ENCODE data around the gene VPS35L. TPM values are rescaled to one million over a fixed set of nuclear protein-coding genes. Genes with fewer than 3 reads are reported as not detected.

The VPS35L gene
- total RNA-seq, 1 donor from 2014 or later, result 23.8 TPM

DNA sequence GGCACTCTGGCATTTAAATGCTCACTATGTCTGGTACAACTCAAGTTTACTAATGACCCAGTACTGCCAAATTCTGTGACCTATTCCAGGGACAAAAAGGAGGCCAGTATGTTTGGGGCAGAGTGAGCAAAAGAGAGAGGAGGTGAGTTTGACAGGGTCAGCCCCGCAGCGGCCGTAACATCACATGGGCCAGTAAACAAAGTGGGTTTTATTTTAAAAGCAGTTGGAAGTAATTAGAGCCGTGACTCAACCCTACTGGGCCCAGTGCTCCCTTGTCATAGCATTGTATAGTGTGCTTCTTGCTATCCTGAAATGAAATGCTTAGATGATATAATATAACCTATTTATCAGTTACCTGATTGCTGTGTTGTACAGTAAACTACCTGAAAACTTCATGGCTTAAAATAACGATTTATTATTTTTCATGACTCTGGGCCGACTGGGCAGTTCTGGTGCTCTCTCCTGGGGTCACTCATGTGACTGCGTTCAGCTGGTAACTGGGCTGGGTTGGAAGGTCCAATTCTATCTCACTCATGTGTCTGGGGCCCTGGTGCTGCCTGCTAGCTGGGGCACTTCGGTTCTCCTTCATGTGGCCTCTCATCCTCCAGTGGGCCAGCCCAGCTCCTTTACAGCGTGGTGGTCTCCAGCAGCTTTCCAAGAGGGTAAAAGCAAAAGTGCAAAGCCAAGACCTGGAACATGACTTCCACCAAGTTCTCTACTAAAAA is 189.9 kb downstream of the VPS35L start:
- Histone ChIP-seq H3K27me3 (ENCODE audit: low read depth) (no peaks in the 10 kb centered on the region), H3K27ac (replicated peaks) (no peak overlapping the region), H3K9me3 (replicated peaks) (no peaks in the 10 kb centered on the region), H3K4me3 (no peak overlapping the region), H3K4me1 (peaks cover 41% of the 10 kb centered on the region), H3K36me3 (no peaks in the 10 kb centered on the region)
- no peak for DNase-seq
- intact Hi-C loops (cut with micrococcal nuclease), result no loop called here
- TF ChIP-seq, protein P1, sequence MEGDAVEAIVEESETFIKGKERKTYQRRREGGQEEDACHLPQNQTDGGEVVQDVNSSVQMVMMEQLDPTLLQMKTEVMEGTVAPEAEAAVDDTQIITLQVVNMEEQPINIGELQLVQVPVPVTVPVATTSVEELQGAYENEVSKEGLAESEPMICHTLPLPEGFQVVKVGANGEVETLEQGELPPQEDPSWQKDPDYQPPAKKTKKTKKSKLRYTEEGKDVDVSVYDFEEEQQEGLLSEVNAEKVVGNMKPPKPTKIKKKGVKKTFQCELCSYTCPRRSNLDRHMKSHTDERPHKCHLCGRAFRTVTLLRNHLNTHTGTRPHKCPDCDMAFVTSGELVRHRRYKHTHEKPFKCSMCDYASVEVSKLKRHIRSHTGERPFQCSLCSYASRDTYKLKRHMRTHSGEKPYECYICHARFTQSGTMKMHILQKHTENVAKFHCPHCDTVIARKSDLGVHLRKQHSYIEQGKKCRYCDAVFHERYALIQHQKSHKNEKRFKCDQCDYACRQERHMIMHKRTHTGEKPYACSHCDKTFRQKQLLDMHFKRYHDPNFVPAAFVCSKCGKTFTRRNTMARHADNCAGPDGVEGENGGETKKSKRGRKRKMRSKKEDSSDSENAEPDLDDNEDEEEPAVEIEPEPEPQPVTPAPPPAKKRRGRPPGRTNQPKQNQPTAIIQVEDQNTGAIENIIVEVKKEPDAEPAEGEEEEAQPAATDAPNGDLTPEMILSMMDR (IDR thresholded peaks at IDR 0.05; ENCODE audit: borderline replicate concordance), result no peak

DNA sequence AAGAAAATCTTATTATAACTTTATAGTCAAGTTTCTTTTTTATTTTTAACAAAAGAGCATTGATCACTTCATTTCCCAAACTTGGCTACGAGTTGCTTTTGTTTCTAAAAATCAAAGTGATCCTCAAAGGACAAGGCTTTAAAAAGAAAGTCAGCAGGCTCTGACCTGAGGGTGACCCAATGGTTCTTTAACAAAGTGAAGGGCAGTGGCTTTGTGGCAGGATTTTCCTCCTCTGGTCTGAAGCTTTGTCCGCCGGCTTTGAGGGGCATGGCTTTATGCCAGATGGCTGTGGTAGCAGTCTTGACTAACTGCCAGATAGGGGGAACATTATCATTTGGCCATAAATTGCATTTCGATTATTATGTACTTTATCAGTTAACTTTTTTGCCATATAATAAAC is 191.1 kb downstream of the VPS35L start:
- Histone ChIP-seq H3K27ac (replicated peaks) (peak overlapping the region; percentile 53), H3K4me3 (no peak overlapping the region), H3K27me3 (ENCODE audit: low read depth) (no peaks in the 10 kb centered on the region), H3K9me3 (replicated peaks) (no peaks in the 10 kb centered on the region), H3K4me1 (peaks cover 52% of the 10 kb centered on the region), H3K36me3 (no peaks in the 10 kb centered on the region)
- TF ChIP-seq, protein P1 (IDR thresholded peaks at IDR 0.05; ENCODE audit: borderline replicate concordance), result no peak
- no peak for DNase-seq
- intact Hi-C loops (cut with micrococcal nuclease), result no loop called here

DNA sequence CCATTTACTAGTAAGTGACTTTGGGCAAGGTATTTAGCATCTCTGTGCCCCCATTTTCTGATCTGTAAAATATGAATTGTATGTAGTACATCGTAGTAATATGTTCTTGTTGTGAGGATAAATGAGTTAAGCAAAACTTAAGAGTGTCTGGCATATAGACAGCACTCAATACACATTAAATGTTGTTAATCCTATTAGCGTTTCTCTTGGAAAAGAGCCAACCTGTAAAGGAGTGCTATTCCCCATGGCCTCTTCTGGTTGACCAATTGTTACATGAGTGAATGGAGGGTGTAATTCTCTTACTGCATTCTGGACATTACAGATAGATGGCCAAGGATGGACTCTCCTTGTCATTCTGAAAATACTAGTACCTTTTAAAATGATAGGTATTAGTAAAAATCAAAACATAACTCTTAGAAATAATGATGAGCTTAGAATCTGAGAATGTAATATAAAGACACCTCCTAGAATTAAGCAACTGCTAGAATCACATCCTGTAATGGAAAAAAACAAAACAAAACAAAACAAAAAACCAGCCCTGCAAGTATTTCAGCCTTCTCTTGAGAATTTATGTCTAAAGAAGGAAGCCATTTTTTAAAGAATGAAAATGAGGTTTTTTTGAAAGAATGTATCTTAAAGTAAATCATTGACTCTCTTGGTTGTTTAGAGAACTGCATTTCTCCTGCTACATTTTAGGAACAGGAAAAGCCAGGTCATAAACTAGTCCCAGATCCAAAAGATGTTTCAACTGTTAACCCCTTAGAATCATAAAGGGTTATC is 193.1 kb downstream of the VPS35L start:
- Histone ChIP-seq H3K4me3 (no peak overlapping the region), H3K27me3 (ENCODE audit: low read depth) (no peaks in the 10 kb centered on the region), H3K4me1 (peaks cover 66% of the 10 kb centered on the region), H3K27ac (replicated peaks) (peak overlapping the region; percentile 87), H3K36me3 (no peaks in the 10 kb centered on the region), H3K9me3 (replicated peaks) (no peaks in the 10 kb centered on the region)
- no peak for DNase-seq
- TF ChIP-seq, protein P1 (IDR thresholded peaks at IDR 0.05; ENCODE audit: borderline replicate concordance), result no peak
- intact Hi-C loops (cut with micrococcal nuclease), result no loop called here

DNA sequence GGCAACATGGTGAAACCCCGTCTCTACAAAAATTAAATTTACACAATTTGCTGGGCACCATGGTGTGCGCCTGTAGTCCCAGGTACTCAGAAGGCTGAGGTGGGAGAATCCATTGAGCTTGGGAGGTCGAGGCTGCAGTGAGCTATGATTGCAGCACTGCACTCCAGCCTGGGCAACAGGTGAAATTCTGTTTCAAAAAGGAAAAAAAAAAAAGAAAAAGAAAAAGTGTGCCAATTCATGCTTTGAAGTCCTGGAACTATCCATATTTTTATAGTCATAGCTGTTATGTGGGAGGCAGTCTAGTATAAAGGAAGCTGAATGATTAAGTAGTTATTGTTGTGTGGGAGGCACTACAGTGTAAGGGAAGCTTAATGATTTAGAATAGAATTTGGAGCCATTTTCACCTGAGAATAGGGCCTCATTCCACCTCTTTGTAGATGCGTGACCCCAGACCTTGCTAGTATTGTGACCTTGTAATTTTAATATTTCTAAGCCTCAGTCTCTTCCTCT is 194.1 kb downstream of the VPS35L start:
- no peaks in the 10 kb centered on the region for H3K9me3 ChIP-seq (replicated peaks)
- TF ChIP-seq, protein P1 (IDR thresholded peaks at IDR 0.05; ENCODE audit: borderline replicate concordance), result no peak
- H3K27me3 ChIP-seq (ENCODE audit: low read depth), result no peaks in the 10 kb centered on the region
- no peak overlapping the region for H3K4me3 ChIP-seq
- peaks cover 73% of the 10 kb centered on the region for H3K4me1 ChIP-seq
- no peak for DNase-seq
- no peaks in the 10 kb centered on the region for H3K36me3 ChIP-seq
- intact Hi-C loops (cut with micrococcal nuclease), result no loop called here
- peak overlapping the region; percentile 87 for H3K27ac ChIP-seq (replicated peaks)

Other genes starting within 250 kb of the VPS35L start
- gene TMC5, start 137.8 kb upstream of the VPS35L start, total RNA-seq, result 0.38 TPM
- gene GDE1, start 33.6 kb upstream of the VPS35L start, total RNA-seq, result 126 TPM
- gene CCP110, start 31.8 kb upstream of the VPS35L start, total RNA-seq, result 8.4 TPM
- 6.7 TPM for gene KNOP1, start 162.5 kb downstream of the VPS35L start, total RNA-seq
- 6.0 TPM for gene IQCK, start 162.6 kb downstream of the VPS35L start, total RNA-seq

Data from left ventricle myocardium inferior (tissue), 1 donor.